HepG2 (cell line): ENCODE data around the gene A3GALT2. TPM values are rescaled to one million over a fixed set of nuclear protein-coding genes. Genes with fewer than 3 reads are reported as not detected.
A peak's percentile ranks its signal among the peaks of the same experiment; 100 is the strongest.

ENCODE experiments used
- ATAC-seq: fragments of 200-7000 bp; cut with Tn5 transposase; 3 replicates; pipeline ENCODE4 v1.9.1; 2020; ENCODE audit warnings: mild to moderate bottlenecking, moderate library complexity
- BruUV-seq: library from RNA; stranded (reverse); fragments of 400-500 nt; replicated peaks from 2 replicates; lab custom pipeline; 2021; lab: Mats Ljungman, UMichigan
- CTCF ChIA-PET: fragments of 300-600 bp; formaldehyde crosslinking; extraction: SDS; loops from one replicate; lab custom pipeline; 2021; ENCODE audit warnings: low total read pairs, inconsistent platforms, low intra/inter-chr PET ratio; lab: Yijun Ruan, JAX
- POLR2A ChIA-PET: fragments of 350-600 bp; sonication (Branson Sonifier 250); formaldehyde crosslinking; loops from one replicate; lab custom pipeline; 2020; ENCODE audit warnings: antibody characterized with exemption, inconsistent platforms; lab: Yijun Ruan, JAX
- DNase-seq: peaks from one replicate; pipeline ENCODE4 v3.0.0-alpha.2; 2015; ENCODE audit warnings: low spot score
- FAIRE-seq: peaks from 3 replicates; lab custom pipeline; 2011; peaks lifted over from hg19 to GRCh38; lab: Jason Lieb, UNC
- H2AFZ ChIP-seq: one replicate; pipeline ENCODE4 v1.6.1; 2011; ENCODE audit warnings: low read length, inconsistent platforms
- H3K27ac ChIP-seq: fragments of 300-600 bp; 3 replicates; pipeline ENCODE4 v1.8.0; 2011; ENCODE audit warnings: mixed run types, mild to moderate bottlenecking, mixed read lengths, low read length, inconsistent platforms; ENCODE audit not compliant: insufficient read depth; ENCODE audit errors: extremely low read length
- H3K27me3 ChIP-seq, 2 experiments: fragments of 200-600 bp in 1 of 2; 2 replicates in 1 of 2; 3 replicates in 1 of 2; pipeline versions ENCODE4 v1.6.0 to v1.8.0; 2011; ENCODE audit warnings: low read length in 2 of 2, mild to moderate bottlenecking in 2 of 2, moderate library complexity in 2 of 2, inconsistent platforms in 1 of 2; ENCODE audit not compliant: insufficient read depth in 2 of 2, control insufficient read depth in 1 of 2
- H3K36me3 ChIP-seq, 2 experiments: fragments of 200-600 bp in 1 of 2; replicated peaks in 1 of 2; 2 replicates in 1 of 2; 3 replicates in 1 of 2; pipeline versions ENCODE4 v1.5.1 to v1.8.0; 2011; ENCODE audit warnings: low read length in 2 of 2, inconsistent platforms in 1 of 2; ENCODE audit not compliant: insufficient read depth in 2 of 2, control insufficient read depth in 1 of 2
- H3K4me1 ChIP-seq: 2 replicates; pipeline ENCODE4 v1.5.1; 2012; ENCODE audit warnings: low read length, inconsistent platforms; ENCODE audit not compliant: insufficient read depth
- H3K4me2 ChIP-seq: 2 replicates; pipeline ENCODE4 v1.6.0; 2011; ENCODE audit warnings: low read depth, low read length, inconsistent platforms
- H3K4me3 ChIP-seq, 3 experiments: fragments of 200-600 bp in 1 of 3; sonication (generic), shearing (Covaris generic) in 1 of 3; replicated peaks in 1 of 3; 2 replicates each; pipeline ENCODE4 v1.5.1; 2011 to 2016; ENCODE audit warnings: low read length in 3 of 3, inconsistent platforms in 2 of 3, low read depth in 2 of 3, mild to moderate bottlenecking in 2 of 3, control low read depth in 1 of 3, mixed read lengths in 1 of 3; ENCODE audit not compliant: insufficient read depth in 1 of 3
- H3K79me2 ChIP-seq: one replicate; pipeline ENCODE4 v1.6.1; 2011; ENCODE audit warnings: low read length, inconsistent platforms; ENCODE audit not compliant: insufficient read depth
- H3K9ac ChIP-seq: 2 replicates; pipeline ENCODE4 v1.6.0; 2011; ENCODE audit warnings: mild to moderate bottlenecking, low read depth, low read length, inconsistent platforms; ENCODE audit not compliant: insufficient read depth
- H3K9me3 ChIP-seq: 2 replicates; pipeline ENCODE4 v1.5.1; 2012; ENCODE audit warnings: mild to moderate bottlenecking, low read length
- H4K20me1 ChIP-seq: 2 replicates; pipeline ENCODE4 v1.6.0; 2011; ENCODE audit warnings: inconsistent platforms, mild to moderate bottlenecking, low read length, moderate library complexity; ENCODE audit not compliant: insufficient read depth
- MAZ ChIP-seq, 2 experiments: sonication (generic) in 1 of 2; formaldehyde crosslinking in 1 of 2; IDR thresholded peaks; 2 replicates each; pipeline versions ENCODE4 v1.5.0 to v1.6.1; 2012 to 2020; ENCODE audit warnings: low read depth in 2 of 2, mild to moderate bottlenecking in 2 of 2, borderline replicate concordance in 1 of 2, improper control_type of control experiment in 1 of 2, low read length in 1 of 2, missing genetic modification reagents in 1 of 2, moderate library complexity in 1 of 2
- NKX3-1 ChIP-seq: sonication (generic); formaldehyde crosslinking; IDR thresholded peaks from 2 replicates; pipeline ENCODE4 v1.5.0; 2020; ENCODE audit warnings: missing genetic modification reagents
- RARA ChIP-seq: IDR thresholded peaks from 2 replicates; pipeline ENCODE4 v1.6.1; 2016; ENCODE audit warnings: missing genetic modification reagents, missing compliant biosample characterization
- RBAK ChIP-seq: sonication (generic); formaldehyde crosslinking; IDR thresholded peaks from 2 replicates; pipeline ENCODE4 v1.5.1; 2020; ENCODE audit warnings: mild to moderate bottlenecking, missing genetic modification reagents
- TAF15 ChIP-seq: fragments of 200-400 bp; formaldehyde crosslinking; IDR thresholded peaks from one replicate; pipeline ENCODE4 v1.6.1; 2018; ENCODE audit warnings: mild to moderate bottlenecking, low read depth, low read length; ENCODE audit not compliant: poor library complexity, severe bottlenecking
- ZFY ChIP-seq: sonication (generic); formaldehyde crosslinking; IDR thresholded peaks from 2 replicates; pipeline ENCODE4 v1.4.0; 2020; ENCODE audit warnings: missing genetic modification reagents
- ZNF768 ChIP-seq: sonication (generic); formaldehyde crosslinking; IDR thresholded peaks from 2 replicates; pipeline ENCODE4 v1.4.0; 2020; ENCODE audit warnings: missing genetic modification reagents
- WGBS: methylation state at CpG from one replicate; pipeline ENCODE4 v1.1.6; 2017; ENCODE audit warnings: low lambda C conversion rate; 5-methylcytosine and 5-hydroxymethylcytosine counted together
- in situ Hi-C: cut with HindIII; loops from 2 replicates; pipeline ENCODE4 v1.10.0; 2017; ENCODE audit warnings: low pct_unique_long_range_greater_than_20kb; ENCODE audit not compliant: extremely low pct_ligation_motif_present
- intact Hi-C: fragments of 100-400 bp; cut with micrococcal nuclease; formaldehyde crosslinking; loops from one replicate; pipeline ENCODE4 v1.10.0; 2022; ENCODE audit not compliant: unreplicated experiment
- polyA plus RNA-seq, 8 experiments: library from polyadenylated mRNA; depleted of rRNA in 3 of 8; stranded (reverse) in 7 of 8; unstranded in 1 of 8; fragments of >200 nt; fragmentation: Illumina TruSeq in 4 of 8; extraction: Trizol in 4 of 8; gene quantifications; 2 replicates each; pipeline versions ENCODE4 v1.2.1 to v1.2.3, GENCODE V29; 2011 to 2016; ENCODE audit warnings: low read depth in 4 of 8, missing spikeins in 1 of 8, mixed read lengths in 1 of 8; ENCODE audit not compliant: insufficient read depth in 1 of 8
- total RNA-seq, 5 experiments: library from RNA; depleted of rRNA; stranded (reverse); fragments of >200 nt; fragmentation: Illumina TruSeq; extraction: Trizol; gene quantifications; 2 replicates each; pipeline ENCODE4 v1.2.3, GENCODE V29; 2016; ENCODE audit warnings: low read depth in 1 of 5
- TF ChIP-seq, protein P1 (sequence below), 2 experiments: sonication (generic) in 1 of 2; formaldehyde crosslinking in 1 of 2; IDR thresholded peaks; 2 replicates each; pipeline versions ENCODE4 v1.4.0 to v1.6.1; 2016 to 2020; ENCODE audit warnings: borderline replicate concordance in 1 of 2, low read depth in 1 of 2, mild to moderate bottlenecking in 1 of 2, missing genetic modification reagents in 1 of 2
- TF ChIP-seq, protein P2 (sequence below): sonication (generic); formaldehyde crosslinking; IDR thresholded peaks from 2 replicates; pipeline ENCODE4 v1.4.0; 2020; ENCODE audit warnings: missing genetic modification reagents
- TF ChIP-seq, protein P3 (sequence below): sonication (generic); formaldehyde crosslinking; IDR thresholded peaks from 2 replicates; pipeline ENCODE4 v1.4.0; 2020; ENCODE audit warnings: missing genetic modification reagents

The A3GALT2 gene
- total and polyA plus RNA-seq, 2 of the 13 experiments (the other 11 are each of a cell fraction or from before 2014, with no cell fraction given): not detected

DNA sequence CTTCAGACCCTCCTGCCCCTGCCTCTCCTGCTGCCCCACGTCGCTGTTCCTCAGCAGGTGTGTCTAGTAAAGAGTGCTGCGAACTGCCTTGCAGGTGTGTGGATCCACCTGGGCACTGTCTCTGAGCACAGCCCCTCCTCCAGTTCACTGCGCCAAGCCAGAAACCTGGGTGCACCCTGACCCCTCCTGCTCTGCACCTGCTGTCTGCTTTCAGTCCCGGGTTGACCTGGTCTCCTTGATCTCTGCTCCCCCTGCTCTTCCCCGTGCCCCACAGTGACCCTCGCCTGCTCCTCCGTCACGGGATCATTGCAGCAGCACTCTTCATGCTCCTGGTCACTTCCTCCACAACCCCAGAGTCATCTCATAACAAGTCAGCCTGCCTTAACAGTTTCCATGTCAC lies 6.5 kb downstream of the A3GALT2 start (continued):
- TF ChIP-seq, protein P1, sequence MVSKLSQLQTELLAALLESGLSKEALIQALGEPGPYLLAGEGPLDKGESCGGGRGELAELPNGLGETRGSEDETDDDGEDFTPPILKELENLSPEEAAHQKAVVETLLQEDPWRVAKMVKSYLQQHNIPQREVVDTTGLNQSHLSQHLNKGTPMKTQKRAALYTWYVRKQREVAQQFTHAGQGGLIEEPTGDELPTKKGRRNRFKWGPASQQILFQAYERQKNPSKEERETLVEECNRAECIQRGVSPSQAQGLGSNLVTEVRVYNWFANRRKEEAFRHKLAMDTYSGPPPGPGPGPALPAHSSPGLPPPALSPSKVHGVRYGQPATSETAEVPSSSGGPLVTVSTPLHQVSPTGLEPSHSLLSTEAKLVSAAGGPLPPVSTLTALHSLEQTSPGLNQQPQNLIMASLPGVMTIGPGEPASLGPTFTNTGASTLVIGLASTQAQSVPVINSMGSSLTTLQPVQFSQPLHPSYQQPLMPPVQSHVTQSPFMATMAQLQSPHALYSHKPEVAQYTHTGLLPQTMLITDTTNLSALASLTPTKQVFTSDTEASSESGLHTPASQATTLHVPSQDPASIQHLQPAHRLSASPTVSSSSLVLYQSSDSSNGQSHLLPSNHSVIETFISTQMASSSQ (IDR thresholded peaks at IDR 0.05; ENCODE audit: low read depth): no peak
- TF ChIP-seq, protein P1 (CRISPR knock-in tag; IDR thresholded peaks at IDR 0.05; ENCODE audit: borderline replicate concordance): no peak
- TF ChIP-seq MAZ (IDR thresholded peaks at IDR 0.05; ENCODE audit: borderline replicate concordance, low read depth, low read length): no peak
- TF ChIP-seq MAZ (CRISPR knock-in tag; IDR thresholded peaks at IDR 0.05; ENCODE audit: low read depth): no peak
- no peak for TF ChIP-seq ZNF768
- TF ChIP-seq RARA (CRISPR knock-in tag): 0 out of 2 replicates have a peak, but pooled peaks have one; percentile 16
- TF ChIP-seq ZFY (CRISPR knock-in tag): no peak

DNA sequence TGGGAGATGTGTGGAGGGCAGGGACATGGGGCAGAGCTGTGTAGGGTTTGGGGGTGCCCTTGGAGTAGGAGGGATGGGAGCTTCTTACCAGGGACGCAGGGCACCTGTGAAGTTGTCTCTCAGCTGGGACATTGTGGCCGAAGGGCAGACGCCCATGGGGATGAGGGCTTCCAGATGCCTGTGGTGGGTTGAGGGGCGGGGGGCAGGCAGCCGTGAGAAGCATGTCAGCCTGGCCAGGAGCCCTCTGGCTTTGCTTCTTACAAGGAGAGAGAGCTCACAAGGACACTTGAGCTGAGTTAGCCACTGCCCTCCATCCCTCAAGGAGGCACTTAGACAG lies 8.5 kb downstream of the A3GALT2 start:
- WGBS: 28% methylated on average over 4 of the region's 5 CpGs
- DNase-seq: no peak
- no TSS peak for BruUV-seq
- Histone ChIP-seq H2AFZ (no peak overlapping the region), H3K4me1 (peaks cover 14% of the 10 kb centered on the region), H3K9me3 (no peaks in the 10 kb centered on the region), H3K4me2 (no peak overlapping the region), H4K20me1 (no peaks in the 10 kb centered on the region), H3K79me2 (no peaks in the 10 kb centered on the region), H3K4me3 (no peak overlapping the region), H3K27ac (no peak overlapping the region), H3K36me3 (no peaks in the 10 kb centered on the region), H3K27me3 (peaks cover 4 to 26% of the 10 kb centered on the region in 2 experiments), H3K9ac (no peak overlapping the region)
- no peak for ATAC-seq
- in situ Hi-C loops (no loop called here), intact Hi-C loops (no loop called here)
- no peak for FAIRE-seq
- TF ChIP-seq TAF15 (no peak), RBAK (CRISPR knock-in tag) (no peak), NKX3-1 (CRISPR knock-in tag) (no peak)
- TF ChIP-seq, protein P2, sequence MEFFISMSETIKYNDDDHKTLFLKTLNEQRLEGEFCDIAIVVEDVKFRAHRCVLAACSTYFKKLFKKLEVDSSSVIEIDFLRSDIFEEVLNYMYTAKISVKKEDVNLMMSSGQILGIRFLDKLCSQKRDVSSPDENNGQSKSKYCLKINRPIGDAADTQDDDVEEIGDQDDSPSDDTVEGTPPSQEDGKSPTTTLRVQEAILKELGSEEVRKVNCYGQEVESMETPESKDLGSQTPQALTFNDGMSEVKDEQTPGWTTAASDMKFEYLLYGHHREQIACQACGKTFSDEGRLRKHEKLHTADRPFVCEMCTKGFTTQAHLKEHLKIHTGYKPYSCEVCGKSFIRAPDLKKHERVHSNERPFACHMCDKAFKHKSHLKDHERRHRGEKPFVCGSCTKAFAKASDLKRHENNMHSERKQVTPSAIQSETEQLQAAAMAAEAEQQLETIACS (CRISPR knock-in tag): no peak
- TF ChIP-seq, protein P3, sequence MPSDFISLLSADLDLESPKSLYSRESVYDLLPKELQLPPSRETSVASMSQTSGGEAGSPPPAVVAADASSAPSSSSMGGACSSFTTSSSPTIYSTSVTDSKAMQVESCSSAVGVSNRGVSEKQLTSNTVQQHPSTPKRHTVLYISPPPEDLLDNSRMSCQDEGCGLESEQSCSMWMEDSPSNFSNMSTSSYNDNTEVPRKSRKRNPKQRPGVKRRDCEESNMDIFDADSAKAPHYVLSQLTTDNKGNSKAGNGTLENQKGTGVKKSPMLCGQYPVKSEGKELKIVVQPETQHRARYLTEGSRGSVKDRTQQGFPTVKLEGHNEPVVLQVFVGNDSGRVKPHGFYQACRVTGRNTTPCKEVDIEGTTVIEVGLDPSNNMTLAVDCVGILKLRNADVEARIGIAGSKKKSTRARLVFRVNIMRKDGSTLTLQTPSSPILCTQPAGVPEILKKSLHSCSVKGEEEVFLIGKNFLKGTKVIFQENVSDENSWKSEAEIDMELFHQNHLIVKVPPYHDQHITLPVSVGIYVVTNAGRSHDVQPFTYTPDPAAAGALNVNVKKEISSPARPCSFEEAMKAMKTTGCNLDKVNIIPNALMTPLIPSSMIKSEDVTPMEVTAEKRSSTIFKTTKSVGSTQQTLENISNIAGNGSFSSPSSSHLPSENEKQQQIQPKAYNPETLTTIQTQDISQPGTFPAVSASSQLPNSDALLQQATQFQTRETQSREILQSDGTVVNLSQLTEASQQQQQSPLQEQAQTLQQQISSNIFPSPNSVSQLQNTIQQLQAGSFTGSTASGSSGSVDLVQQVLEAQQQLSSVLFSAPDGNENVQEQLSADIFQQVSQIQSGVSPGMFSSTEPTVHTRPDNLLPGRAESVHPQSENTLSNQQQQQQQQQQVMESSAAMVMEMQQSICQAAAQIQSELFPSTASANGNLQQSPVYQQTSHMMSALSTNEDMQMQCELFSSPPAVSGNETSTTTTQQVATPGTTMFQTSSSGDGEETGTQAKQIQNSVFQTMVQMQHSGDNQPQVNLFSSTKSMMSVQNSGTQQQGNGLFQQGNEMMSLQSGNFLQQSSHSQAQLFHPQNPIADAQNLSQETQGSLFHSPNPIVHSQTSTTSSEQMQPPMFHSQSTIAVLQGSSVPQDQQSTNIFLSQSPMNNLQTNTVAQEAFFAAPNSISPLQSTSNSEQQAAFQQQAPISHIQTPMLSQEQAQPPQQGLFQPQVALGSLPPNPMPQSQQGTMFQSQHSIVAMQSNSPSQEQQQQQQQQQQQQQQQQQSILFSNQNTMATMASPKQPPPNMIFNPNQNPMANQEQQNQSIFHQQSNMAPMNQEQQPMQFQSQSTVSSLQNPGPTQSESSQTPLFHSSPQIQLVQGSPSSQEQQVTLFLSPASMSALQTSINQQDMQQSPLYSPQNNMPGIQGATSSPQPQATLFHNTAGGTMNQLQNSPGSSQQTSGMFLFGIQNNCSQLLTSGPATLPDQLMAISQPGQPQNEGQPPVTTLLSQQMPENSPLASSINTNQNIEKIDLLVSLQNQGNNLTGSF (CRISPR knock-in tag): no peak
- CTCF ChIA-PET: no interaction called here
- POLR2A ChIA-PET: no interaction called here
